Cardiac fibroblast (primary cell): ENCODE results near the gene PHACTR3.

Experiments used
- DNase-seq, 2 donors: peaks; one replicate each; pipeline versions ENCODE4 v3.0.0 to v3.0.0-alpha.2; 2010; ENCODE audit warnings: low read depth in 2 of 2
- H3K4me3 ChIP-seq, 2 donors: replicated peaks in 1 of 2; 1 replicate in 1 of 2; 2 replicates in 1 of 2; pipeline ENCODE4 v1.5.1; 2011; ENCODE audit warnings: low read depth in 2 of 2, low read length in 2 of 2, mild to moderate bottlenecking in 2 of 2, moderate library complexity in 1 of 2
- CTCF ChIP-seq: IDR thresholded peaks from one replicate; pipeline ENCODE4 v1.5.1; 2011; ENCODE audit warnings: low read depth, mild to moderate bottlenecking, low read length, inconsistent platforms

PHACTR3 gene

GRCh38 chr20:59771506-59772372 is 167.4 kb downstream of the PHACTR3 start:
- TF ChIP-seq CTCF: no peak
- DNase-seq: no peak
- no peak overlapping the region for H3K4me3 ChIP-seq

GRCh38 chr20:59772373-59772705 is 168.0 kb downstream of the PHACTR3 start:
- H3K4me3 ChIP-seq: no peak overlapping the region
- TF ChIP-seq CTCF: no peak

GRCh38 chr20:59772931-59773913 is 168.9 kb downstream of the PHACTR3 start:
- no peak for TF ChIP-seq CTCF
- H3K4me3 ChIP-seq: no peak overlapping the region
- no peak for DNase-seq

More at GRCh38 chr20:59772373-59772705, 168.0 kb downstream of the PHACTR3 start:
- DNase-seq: no peak

- H3K4me3 ChIP-seq: no peak overlapping the region
- TF ChIP-seq CTCF: no peak
- DNase-seq: no peak
Measured at GRCh38 chr20:59774204-59774641, 169.9 kb downstream of the PHACTR3 start.

- H3K4me3 ChIP-seq: no peak overlapping the region
- DNase-seq: no peak
- no peak for TF ChIP-seq CTCF
Measured at GRCh38 chr20:59774921-59775686, 170.8 kb downstream of the PHACTR3 start.

GRCh38 chr20:59775687-59776055 is 171.3 kb downstream of the PHACTR3 start:
- no peak overlapping the region for H3K4me3 ChIP-seq
- TF ChIP-seq CTCF: no peak
- DNase-seq: no peak
